A673 (cell line): ENCODE measurements around the gene DLEC1. TPM values are rescaled to one million over a fixed set of nuclear protein-coding genes. Genes with fewer than 3 reads are reported as not detected.
"Not testable (repeated sequence)": the region's sequence is repeated elsewhere in the genome, so short reads cannot be mapped to it uniquely, and the experiment has no call there.

Experiments
- BruUV-seq: library from RNA; stranded (reverse); fragments of 400-500 nt; replicated peaks from 2 replicates; lab custom pipeline; 2021; lab: Mats Ljungman, UMichigan
- CTCF ChIA-PET: fragments of 300-600 bp; sonication (Branson Sonifier 250); formaldehyde crosslinking; loops from one replicate; lab custom pipeline; 2022; ENCODE audit warnings: antibody characterized with exemption; lab: Charles Lee
- POLR2A ChIA-PET: fragments of 300-600 bp; sonication (Branson Sonifier 250); formaldehyde crosslinking; loops from one replicate; lab custom pipeline; 2022; ENCODE audit warnings: antibody characterized with exemption; ENCODE audit not compliant: low non-redundant PET; lab: Charles Lee
- DNase-seq: peaks from one replicate; pipeline ENCODE4 v3.0.0-alpha.2; 2015; ENCODE audit warnings: low spot score
- H3K27ac ChIP-seq: fragments of 200-600 bp; sonication (generic); 2 replicates; pipeline ENCODE4 v1.5.1; 2016; ENCODE audit warnings: mixed run types, low read depth, mild to moderate bottlenecking, mixed read lengths, antibody characterized with exemption, low read length; ENCODE audit not compliant: poor library complexity, severe bottlenecking
- H3K27me3 ChIP-seq: fragments of 200-600 bp; sonication (generic); replicated peaks from 2 replicates; pipeline ENCODE4 v1.6.1; 2017; ENCODE audit warnings: mixed run types, low read depth, mild to moderate bottlenecking, mixed read lengths, antibody characterized with exemption, low read length; ENCODE audit not compliant: insufficient read depth, poor library complexity
- H3K36me3 ChIP-seq: fragments of 200-600 bp; sonication (generic); 2 replicates; pipeline ENCODE4 v1.6.1; 2016; ENCODE audit warnings: mixed run types, mild to moderate bottlenecking, mixed read lengths, antibody characterized with exemption, low read length; ENCODE audit not compliant: insufficient read depth, poor library complexity, severe bottlenecking
- H3K4me1 ChIP-seq: fragments of 200-600 bp; sonication (generic); 2 replicates; pipeline ENCODE4 v1.6.1; 2017; ENCODE audit warnings: mixed run types, mild to moderate bottlenecking, mixed read lengths, antibody characterized with exemption, low read length; ENCODE audit not compliant: insufficient read depth, poor library complexity, severe bottlenecking
- H3K4me3 ChIP-seq: fragments of 200-600 bp; sonication (generic); 2 replicates; pipeline ENCODE4 v1.5.1; 2016; ENCODE audit warnings: low read depth, mixed run types, mild to moderate bottlenecking, mixed read lengths, low read length; ENCODE audit not compliant: poor library complexity, severe bottlenecking
- H3K9me3 ChIP-seq: fragments of 200-600 bp; sonication (generic); 2 replicates; pipeline ENCODE4 v1.6.1; 2016; ENCODE audit warnings: mixed run types, low read depth, mild to moderate bottlenecking, mixed read lengths, antibody characterized with exemption, low read length; ENCODE audit not compliant: poor library complexity, severe bottlenecking
- EZH2 ChIP-seq: fragments of 200-600 bp; sonication (generic); IDR thresholded peaks from 2 replicates; pipeline ENCODE4 v1.6.1; 2017; ENCODE audit warnings: borderline replicate concordance, low read depth, mild to moderate bottlenecking, mixed read lengths, antibody characterized with exemption, low read length; ENCODE audit not compliant: poor library complexity, severe bottlenecking
- intact Hi-C: fragments of 100-400 bp; cut with micrococcal nuclease; formaldehyde crosslinking; loops from one replicate; pipeline ENCODE4 v1.10.0; 2022; ENCODE audit not compliant: unreplicated experiment
- total RNA-seq: library from RNA; stranded (reverse); gene quantifications from 2 replicates; pipeline ENCODE4 v1.2.3, GENCODE V29; 2021
- TF ChIP-seq, protein P1 (sequence below): fragments of 300-800, 200-600 bp; sonication (generic); conservative IDR thresholded peaks from 2 replicates; pipeline ENCODE4 v1.5.1; 2017; ENCODE audit warnings: low read depth, mild to moderate bottlenecking, antibody characterized with exemption, low read length, moderate library complexity, mixed read lengths

Gene DLEC1
- total RNA-seq, 1 experiment from 2014 or later = not detected

DNA sequence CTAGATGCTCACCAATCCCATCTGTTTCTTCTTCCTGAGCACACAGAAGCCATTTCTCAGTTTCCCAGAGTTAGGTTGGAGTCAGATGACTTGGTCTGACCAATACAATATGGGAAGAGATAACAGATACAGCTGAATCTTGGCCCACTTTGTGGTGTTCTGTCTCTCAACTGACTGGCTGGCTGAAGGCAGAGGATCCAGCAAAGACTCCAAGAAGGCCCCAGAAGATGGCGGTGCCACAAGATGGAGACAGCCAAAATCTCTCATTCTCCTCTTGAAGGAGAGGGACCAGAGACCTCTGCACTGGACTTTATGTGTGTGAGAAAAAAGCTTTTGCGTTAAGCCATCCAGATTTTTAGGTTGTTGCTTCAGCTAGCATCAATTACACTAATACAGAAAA is 118.1 kb downstream of the DLEC1 start:
- Histone ChIP-seq H3K36me3 (no peaks in the 10 kb centered on the region), H3K4me3 (no peak overlapping the region), H3K9me3 (no peaks in the 10 kb centered on the region), H3K27me3 (no peaks in the 10 kb centered on the region), H3K27ac (no peak overlapping the region), H3K4me1 (no peaks in the 10 kb centered on the region)
- no TSS peak for BruUV-seq
- intact Hi-C loops = no loop called here
- no peak for DNase-seq
- ChIA-PET CTCF (interaction anchor here (0.7 kb wide), 1 partner anchor 105 kb away, joined by 3 read pairs; no protein-coding TSS in a partner anchor), POLR2A (no interaction called here)
- TF ChIP-seq, protein P1, sequence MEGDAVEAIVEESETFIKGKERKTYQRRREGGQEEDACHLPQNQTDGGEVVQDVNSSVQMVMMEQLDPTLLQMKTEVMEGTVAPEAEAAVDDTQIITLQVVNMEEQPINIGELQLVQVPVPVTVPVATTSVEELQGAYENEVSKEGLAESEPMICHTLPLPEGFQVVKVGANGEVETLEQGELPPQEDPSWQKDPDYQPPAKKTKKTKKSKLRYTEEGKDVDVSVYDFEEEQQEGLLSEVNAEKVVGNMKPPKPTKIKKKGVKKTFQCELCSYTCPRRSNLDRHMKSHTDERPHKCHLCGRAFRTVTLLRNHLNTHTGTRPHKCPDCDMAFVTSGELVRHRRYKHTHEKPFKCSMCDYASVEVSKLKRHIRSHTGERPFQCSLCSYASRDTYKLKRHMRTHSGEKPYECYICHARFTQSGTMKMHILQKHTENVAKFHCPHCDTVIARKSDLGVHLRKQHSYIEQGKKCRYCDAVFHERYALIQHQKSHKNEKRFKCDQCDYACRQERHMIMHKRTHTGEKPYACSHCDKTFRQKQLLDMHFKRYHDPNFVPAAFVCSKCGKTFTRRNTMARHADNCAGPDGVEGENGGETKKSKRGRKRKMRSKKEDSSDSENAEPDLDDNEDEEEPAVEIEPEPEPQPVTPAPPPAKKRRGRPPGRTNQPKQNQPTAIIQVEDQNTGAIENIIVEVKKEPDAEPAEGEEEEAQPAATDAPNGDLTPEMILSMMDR = no peak
- no peak for TF ChIP-seq EZH2

GRCh38 chr3:38157595-38157994 is 118.6 kb downstream of the DLEC1 start:
- BruUV-seq = no TSS peak
- no peak overlapping the region for H3K27ac ChIP-seq
- H3K4me3 ChIP-seq = no peak overlapping the region
- TF ChIP-seq, protein P1 = no peak
- TF ChIP-seq EZH2 = no peak
- H3K36me3 ChIP-seq = no peaks in the 10 kb centered on the region
- H3K4me1 ChIP-seq = no peaks in the 10 kb centered on the region
- no peaks in the 10 kb centered on the region for H3K27me3 ChIP-seq
- CTCF ChIA-PET = interaction anchor here (0.7 kb wide), 1 partner anchor 105 kb away, joined by 3 read pairs; no protein-coding TSS in a partner anchor
- DNase-seq = no peak
- H3K9me3 ChIP-seq = no peaks in the 10 kb centered on the region
- POLR2A ChIA-PET = no interaction called here
- intact Hi-C loops = no loop called here

- DNase-seq = no peak
- H3K9me3 ChIP-seq = no peaks in the 10 kb centered on the region
- no TSS peak for BruUV-seq
- no peaks in the 10 kb centered on the region for H3K27me3 ChIP-seq
- H3K4me1 ChIP-seq = no peaks in the 10 kb centered on the region
- no peak overlapping the region for H3K27ac ChIP-seq
- no peak overlapping the region for H3K4me3 ChIP-seq
- CTCF ChIA-PET = no interaction called here
- intact Hi-C loops = no loop called here
- TF ChIP-seq, protein P1 = no peak
- no peak for TF ChIP-seq EZH2
- no peaks in the 10 kb centered on the region for H3K36me3 ChIP-seq
- POLR2A ChIA-PET = no interaction called here
Measured at GRCh38 chr3:38158472-38158871, 119.5 kb downstream of the DLEC1 start.

DNA sequence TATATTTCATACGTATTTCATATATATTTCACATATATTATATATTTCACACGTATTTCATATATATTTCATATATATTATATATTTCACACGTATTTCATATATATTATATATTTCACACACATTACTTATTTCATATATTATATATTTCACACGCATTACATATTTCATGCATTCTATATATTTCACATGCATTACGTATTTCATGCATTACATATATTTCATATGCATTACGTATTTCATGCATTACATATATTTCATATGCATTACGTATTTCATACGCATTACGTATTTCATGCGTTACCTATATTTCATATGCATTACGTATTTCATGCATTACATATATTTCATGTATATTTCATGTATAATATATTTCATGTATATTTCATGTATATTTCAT is 121.7 kb downstream of the DLEC1 start:
- H3K36me3 ChIP-seq, H3K4me1 ChIP-seq, BruUV-seq, H3K27ac ChIP-seq, POLR2A ChIA-PET, H3K4me3 ChIP-seq, DNase-seq, CTCF ChIA-PET, H3K27me3 ChIP-seq, H3K9me3 ChIP-seq, intact Hi-C loops: not testable (repeated sequence)
